KOPT-K1 (cell line): Measurements from ENCODE around the gene PRICKLE4.

Experiments used
- H3K27ac ChIP-seq: fragments of 200-600 bp; sonication (generic); 2 replicates; pipeline ENCODE4 v1.5.1; 2016; ENCODE audit warnings: antibody characterized with exemption, mild to moderate bottlenecking, low read depth, low read length; ENCODE audit not compliant: poor library complexity, severe bottlenecking
- H3K36me3 ChIP-seq: fragments of 200-600 bp; sonication (generic); 2 replicates; pipeline ENCODE4 v1.5.1; 2017; ENCODE audit warnings: antibody characterized with exemption, mild to moderate bottlenecking, low read length, moderate library complexity; ENCODE audit not compliant: insufficient read depth
- H3K9me3 ChIP-seq: fragments of 200-600 bp; sonication (generic); 2 replicates; pipeline ENCODE4 v1.5.1; 2017; ENCODE audit warnings: antibody characterized with exemption, low read length, mild to moderate bottlenecking; ENCODE audit not compliant: insufficient read depth, poor library complexity, severe bottlenecking

The PRICKLE4 gene

DNA sequence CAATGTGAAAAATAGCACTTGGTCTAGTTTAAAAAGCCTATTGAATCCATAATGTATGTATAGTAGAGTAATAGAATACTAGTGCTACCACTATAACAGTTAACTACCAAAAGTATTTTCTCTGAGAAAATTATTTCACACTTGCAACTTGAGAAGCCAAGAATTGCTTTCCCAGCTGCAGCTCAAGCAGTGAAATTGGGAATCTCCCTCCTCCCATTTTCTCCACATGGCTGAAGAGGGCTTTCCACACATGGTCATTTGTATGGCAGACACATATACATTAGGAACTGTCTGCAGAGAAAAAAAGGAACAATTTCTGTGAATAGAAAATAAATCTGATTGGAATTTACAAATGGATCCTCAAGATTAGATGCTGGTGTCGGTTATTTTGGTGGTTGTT lies 41.4 kb downstream of the PRICKLE4 start:
- Histone ChIP-seq H3K9me3 (no peaks in the 10 kb centered on the region), H3K27ac (no peak overlapping the region), H3K36me3 (peaks cover 18% of the 10 kb centered on the region; the same call in 1 of the 2 replicates)

- H3K27ac ChIP-seq, result no peak overlapping the region
- H3K9me3 ChIP-seq, result no peaks in the 10 kb centered on the region
- H3K36me3 ChIP-seq, result peaks cover 18% of the 10 kb centered on the region; the same call in 1 of the 2 replicates
Observed at GRCh38 chr6:41823178-41823577, 42.6 kb downstream of the PRICKLE4 start.

DNA sequence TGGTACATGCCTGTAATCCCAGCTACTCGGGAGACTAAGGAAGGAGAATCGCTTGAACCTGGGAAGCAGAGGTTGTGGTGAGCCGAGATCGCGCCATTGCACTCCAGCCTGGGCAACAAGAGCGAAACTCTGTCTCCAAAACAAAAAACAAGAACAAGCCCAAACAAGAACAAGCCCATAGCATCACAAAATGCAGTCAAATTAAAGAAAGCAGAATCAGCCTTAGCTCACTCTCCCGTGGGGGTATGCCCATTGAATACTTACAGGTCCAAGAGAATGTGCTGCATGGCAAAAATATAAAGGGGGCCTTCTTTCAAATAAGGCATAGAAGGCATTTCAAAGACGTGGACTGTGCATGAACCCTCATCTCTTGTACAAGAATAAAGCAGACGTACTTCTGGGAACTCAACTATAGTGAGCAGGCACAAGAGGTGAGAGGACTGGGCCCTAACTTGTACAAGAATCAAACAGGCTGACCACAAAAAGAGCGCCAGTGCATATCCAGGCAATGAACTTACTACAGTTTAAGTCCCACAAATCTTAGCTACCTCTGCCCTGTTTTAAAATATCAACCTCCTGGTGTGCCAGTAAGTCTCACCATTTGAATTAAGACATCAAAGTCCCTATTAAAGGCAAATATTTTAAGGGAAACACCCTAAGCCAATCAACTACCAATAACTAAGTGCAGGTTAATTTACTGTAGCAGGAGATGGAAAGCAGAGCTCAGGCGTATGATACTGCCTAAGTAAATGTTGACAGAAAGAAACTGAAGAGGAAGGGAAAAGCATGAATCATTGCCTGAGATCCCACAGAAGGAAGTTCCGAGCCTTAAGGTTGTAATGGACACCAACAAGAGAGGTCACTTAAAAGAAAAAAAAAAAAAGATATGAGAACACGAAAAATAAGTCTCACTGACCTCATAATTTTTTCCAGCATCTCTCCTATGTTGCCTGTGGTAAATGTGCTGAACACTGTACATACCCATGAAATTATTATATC lies 44.3 kb downstream of the PRICKLE4 start:
- Histone ChIP-seq H3K27ac (no peak overlapping the region), H3K36me3 (peaks cover 22% of the 10 kb centered on the region), H3K9me3 (no peaks in the 10 kb centered on the region)

DNA sequence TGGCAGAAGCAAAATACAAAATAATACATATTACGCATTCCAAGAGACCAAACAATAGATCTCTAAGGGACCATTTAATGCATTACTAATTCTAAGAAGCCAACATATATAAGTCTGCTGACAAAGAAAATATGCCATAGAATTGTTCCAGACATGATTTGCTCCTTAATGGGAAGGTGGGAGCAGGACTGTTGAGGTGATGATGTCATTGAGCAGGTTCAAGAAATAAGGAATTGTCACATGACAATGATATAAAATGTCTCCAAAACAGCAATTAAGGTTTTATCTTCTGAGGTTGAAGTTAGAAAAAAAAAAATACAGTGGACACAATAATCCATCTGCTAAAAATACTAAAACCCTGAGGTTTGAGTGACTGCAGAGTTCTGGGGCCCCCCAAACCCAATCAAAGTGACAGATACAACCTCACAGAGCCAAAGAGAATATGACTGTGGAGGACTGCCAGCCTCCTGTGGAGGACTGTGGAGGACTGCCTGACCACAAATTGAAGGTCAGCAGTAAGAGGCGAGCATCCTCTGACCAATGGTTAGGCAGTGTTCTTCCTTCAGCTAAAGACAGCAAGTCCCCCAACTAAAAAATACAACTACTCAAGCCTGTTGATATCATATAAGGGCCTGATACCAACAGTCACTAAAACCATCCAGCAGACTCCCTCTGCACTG lies 45.9 kb downstream of the PRICKLE4 start:
- H3K36me3 ChIP-seq, result peaks cover 17% of the 10 kb centered on the region
- no peaks in the 10 kb centered on the region for H3K9me3 ChIP-seq
- no peak overlapping the region for H3K27ac ChIP-seq

DNA sequence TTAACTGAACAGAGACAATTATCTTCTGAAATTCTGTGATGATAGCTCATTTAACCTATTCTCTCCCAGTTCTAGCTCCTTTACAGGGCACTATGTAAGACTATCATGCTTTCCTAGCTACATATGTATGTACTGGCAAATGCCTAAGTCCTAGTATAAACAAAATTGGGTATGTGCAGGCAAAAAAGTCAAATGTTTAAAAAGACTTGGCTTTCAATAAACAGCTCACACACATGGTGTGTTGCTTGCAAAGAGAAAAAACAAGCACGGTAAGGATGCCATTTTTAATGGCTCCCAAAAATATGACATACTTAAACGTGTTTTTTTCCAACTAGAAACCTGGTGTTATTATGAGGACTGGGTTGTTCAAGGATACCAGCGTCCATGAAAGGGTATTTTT lies 51.7 kb downstream of the PRICKLE4 start:
- no peaks in the 10 kb centered on the region for H3K9me3 ChIP-seq
- no peak overlapping the region for H3K27ac ChIP-seq
- peaks cover 17% of the 10 kb centered on the region for H3K36me3 ChIP-seq

DNA sequence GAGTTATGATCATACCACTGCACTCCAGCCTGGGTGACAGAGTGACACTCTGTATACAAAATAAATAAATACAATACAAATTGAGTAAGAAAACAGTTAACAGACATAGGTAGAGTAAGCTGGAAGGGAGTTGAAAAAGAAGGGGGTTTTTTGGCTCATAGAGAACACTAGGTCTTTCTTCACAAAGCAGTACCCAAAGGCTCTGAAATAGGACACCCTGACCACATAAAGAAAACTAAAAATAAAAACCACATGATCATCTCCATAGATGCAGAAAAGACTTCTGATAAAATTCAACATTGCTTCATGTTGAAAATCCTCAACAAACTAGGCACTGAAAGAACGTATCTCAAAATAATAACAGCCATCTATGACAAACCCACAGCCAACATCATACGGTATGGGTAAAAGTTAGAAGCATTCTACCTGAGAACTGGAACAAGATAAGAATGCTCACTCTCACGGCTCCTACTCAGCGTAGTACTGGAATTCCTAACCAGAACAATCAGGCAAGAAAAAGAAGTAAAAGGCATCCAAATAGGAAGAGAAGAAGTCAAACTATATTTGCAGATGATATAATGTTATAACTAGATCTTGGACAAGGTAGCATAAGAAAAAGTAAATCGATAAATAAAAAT lies 55.6 kb downstream of the PRICKLE4 start:
- Histone ChIP-seq H3K9me3 (no peaks in the 10 kb centered on the region), H3K27ac (no peak overlapping the region), H3K36me3 (peaks cover 13% of the 10 kb centered on the region; the same call in 1 of the 2 replicates)

DNA sequence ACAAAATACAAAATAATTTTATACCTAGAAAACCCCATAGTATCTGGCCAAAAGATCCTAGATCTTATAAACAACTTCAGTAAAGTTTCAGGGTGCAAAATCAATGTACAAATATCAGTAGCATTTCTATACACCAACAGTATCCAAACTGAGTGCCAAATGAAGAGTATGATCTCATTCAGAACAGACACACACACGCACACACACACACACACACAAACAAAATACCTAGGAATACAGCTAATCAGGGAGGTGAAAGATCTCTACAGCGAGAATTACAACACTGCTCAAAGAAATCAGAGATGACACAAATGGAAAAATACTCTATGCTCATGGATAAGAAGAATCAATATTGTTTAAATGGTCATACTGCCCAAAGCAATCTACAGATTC lies 56.1 kb downstream of the PRICKLE4 start:
- Histone ChIP-seq H3K27ac (no peak overlapping the region), H3K36me3 (peaks cover 14% of the 10 kb centered on the region; the same call in 1 of the 2 replicates), H3K9me3 (no peaks in the 10 kb centered on the region)
